T-cell (primary cell): ENCODE data around the gene ARID5B. TPM values are rescaled to one million over a fixed set of nuclear protein-coding genes. Genes with fewer than 3 reads are reported as not detected.

Experiments used
- ATAC-seq, 4 experiments: fragments of 200-7000 bp in 3 of 4; fragments of 150-1000 bp in 1 of 4; cut with Tn5 transposase; replicated peaks in 1 of 4; 1 replicate in 3 of 4; 2 replicates in 1 of 4; pipeline ENCODE4 v1.10.0; 2021; ENCODE audit warnings: moderate library complexity in 3 of 4, mild to moderate bottlenecking in 2 of 4, moderate number of reproducible peaks in 1 of 4
- CTCF ChIA-PET, 2 donors: fragments of 300-600 bp; sonication (Branson Sonifier 250); formaldehyde crosslinking; loops; one replicate each; lab custom pipeline; 2022; ENCODE audit warnings: antibody characterized with exemption in 2 of 2; lab: Charles Lee
- POLR2A ChIA-PET, 2 donors: fragments of 300-600 bp; sonication (Branson Sonifier 250); formaldehyde crosslinking; loops; one replicate each; lab custom pipeline; 2022; ENCODE audit warnings: antibody characterized with exemption in 2 of 2; lab: Charles Lee
- DNase-seq, 35 experiments: peaks; one replicate each; pipeline versions ENCODE4 v3.0.0 to v3.0.0-alpha.2; 2013 to 2023
- H3K27ac ChIP-seq: one replicate; pipeline ENCODE4 v1.5.1; 2013; ENCODE audit warnings: low read length
- H3K27me3 ChIP-seq, 2 experiments: replicated peaks in 1 of 2; 1 replicate in 1 of 2; 2 replicates in 1 of 2; pipeline versions ENCODE4 v1.6.1 to v1.7.0; 2013; ENCODE audit warnings: low read length in 1 of 2, mixed read lengths in 1 of 2; ENCODE audit not compliant: control insufficient read depth in 2 of 2, insufficient read depth in 2 of 2; ENCODE audit errors: extremely low read depth in 1 of 2
- H3K36me3 ChIP-seq, 2 donors: 1 replicate in 1 of 2; 2 replicates in 1 of 2; pipeline versions ENCODE4 v1.6.1 to v1.7.0; 2013; ENCODE audit warnings: low read length in 1 of 2; ENCODE audit not compliant: control insufficient read depth in 2 of 2, insufficient read depth in 1 of 2; ENCODE audit errors: extremely low read depth in 1 of 2
- H3K4me1 ChIP-seq, 2 experiments: 1 replicate in 1 of 2; 2 replicates in 1 of 2; pipeline versions ENCODE4 v1.6.1 to v1.7.0; 2013; ENCODE audit warnings: low read length in 2 of 2, mixed read lengths in 1 of 2; ENCODE audit not compliant: insufficient read depth in 2 of 2, control insufficient read depth in 1 of 2; ENCODE audit errors: extremely low read depth in 1 of 2
- H3K4me3 ChIP-seq, 2 donors: 1 replicate in 1 of 2; 2 replicates in 1 of 2; pipeline versions ENCODE4 v1.5.1 to v1.7.0; 2013; ENCODE audit warnings: mild to moderate bottlenecking in 2 of 2, low read length in 1 of 2, moderate library complexity in 1 of 2; ENCODE audit not compliant: control insufficient read depth in 1 of 2; ENCODE audit errors: extremely low read depth in 1 of 2
- H3K9me3 ChIP-seq: 2 replicates; pipeline ENCODE4 v1.7.0; 2013
- H3K27ac Mint-ChIP-seq, 2 donors: one replicate each; pipeline ENCODE4 v1.8.0; 2020 to 2021; ENCODE audit warnings: mild to moderate bottlenecking in 2 of 2, mixed read lengths in 2 of 2
- H3K27me3 Mint-ChIP-seq, 2 donors: one replicate each; pipeline ENCODE4 v1.8.0; 2021 to 2022; ENCODE audit warnings: mixed read lengths in 2 of 2
- H3K36me3 Mint-ChIP-seq: one replicate; pipeline ENCODE4 v1.8.0; 2021; ENCODE audit warnings: mixed read lengths
- H3K4me1 Mint-ChIP-seq, 3 donors: one replicate each; pipeline ENCODE4 v1.8.0; 2020 to 2022; ENCODE audit warnings: mixed read lengths in 3 of 3, mild to moderate bottlenecking in 1 of 3
- H3K4me3 Mint-ChIP-seq, 3 donors: one replicate each; pipeline ENCODE4 v1.8.0; 2020 to 2022; ENCODE audit warnings: mild to moderate bottlenecking in 3 of 3, mixed read lengths in 3 of 3, moderate library complexity in 3 of 3
- H3K9me3 Mint-ChIP-seq, 3 donors: one replicate each; pipeline ENCODE4 v1.8.0; 2020 to 2022; ENCODE audit warnings: mixed read lengths in 3 of 3
- WGBS: methylation state at CpG from one replicate; pipeline ENCODE4 v1.1.5; 2013; ENCODE audit warnings: missing lambda C conversion rate; ENCODE audit not compliant: insufficient coverage; 5-methylcytosine and 5-hydroxymethylcytosine counted together
- total RNA-seq, 35 experiments: library from RNA in 6 of 35; stranded (reverse) in 6 of 35; fragments of 120-200 nt in 1 of 35; gene quantifications; one replicate each; pipeline versions ENCODE4 v1.2.1 to v1.2.4 and lab custom pipeline; 2013 to 2026

Gene ARID5B
- total RNA-seq, 5 donors from 2014 or later (not counting 1 experiment from before 2014, with no cell fraction given): 34.0 to 75.5 (median 42.5) TPM

- Histone ChIP-seq H3K4me1 (peaks cover 0 to 10% of the 10 kb centered on the region in 2 experiments), H3K36me3 (no peaks in the 10 kb centered on the region), H3K27me3 (no peaks in the 10 kb centered on the region), H3K4me3 (no peak overlapping the region), H3K9me3 (no peaks in the 10 kb centered on the region), H3K27ac (no peak overlapping the region)
- peak overlapping the region in 1 of 2 donors; percentile 55 for H3K27ac Mint-ChIP-seq
- peaks cover 42 to 64% (median 53%) of the 10 kb centered on the region in 3 donors for H3K4me1 Mint-ChIP-seq
- H3K27me3 Mint-ChIP-seq: no peaks in the 10 kb centered on the region
- POLR2A ChIA-PET: no interaction called here
- H3K4me3 Mint-ChIP-seq: no peak overlapping the region
- 98% methylated on average over 4 of the region's 4 CpGs for WGBS
- H3K9me3 Mint-ChIP-seq: no peaks in the 10 kb centered on the region
- H3K36me3 Mint-ChIP-seq: peaks cover 40% of the 10 kb centered on the region
- ATAC-seq: no peak
- DNase-seq: no peak
- CTCF ChIA-PET: interaction anchor here (0.5 to 1.3 kb wide), 2 partner anchors 20 to 58 kb away, joined by 3 read pairs; no protein-coding TSS in a partner anchor
Measured at GRCh38 chr10:61957806-61958205, 56.3 kb downstream of the ARID5B start.

GRCh38 chr10:61958311-61958710 is 56.8 kb downstream of the ARID5B start:
- H3K4me1 ChIP-seq: peaks cover 0 to 14% of the 10 kb centered on the region in 2 experiments
- Mint-ChIP-seq H3K27me3 (no peaks in the 10 kb centered on the region), H3K36me3 (peaks cover 43% of the 10 kb centered on the region), H3K4me3 (no peak overlapping the region), H3K27ac (peak overlapping the region; percentile 27 to 55), H3K4me1 (peaks cover 45 to 69% (median 56%) of the 10 kb centered on the region in 3 donors), H3K9me3 (no peaks in the 10 kb centered on the region)
- no peak overlapping the region for H3K4me3 ChIP-seq
- H3K27ac ChIP-seq: no peak overlapping the region
- ChIA-PET POLR2A (no interaction called here), CTCF (interaction anchor here (0.5 to 1.3 kb wide), 2 partner anchors 20 to 58 kb away, joined by 3 read pairs; no protein-coding TSS in a partner anchor)
- no peak for ATAC-seq
- 100% methylated on average over 6 of the region's 12 CpGs for WGBS
- H3K27me3 ChIP-seq: no peaks in the 10 kb centered on the region
- no peaks in the 10 kb centered on the region for H3K36me3 ChIP-seq
- DNase-seq: no peak
- H3K9me3 ChIP-seq: no peaks in the 10 kb centered on the region

GRCh38 chr10:61958805-61959204 is 57.3 kb downstream of the ARID5B start:
- ChIA-PET CTCF (interaction anchor here in 1 of 2 donors (0.6 to 1.3 kb wide), 3 partner anchors 21 to 286 kb away, joined by 3 to 4 read pairs (median 3); no protein-coding TSS in a partner anchor), POLR2A (interaction anchor here in 1 of 2 donors (0.7 kb wide), 1 partner anchor 1438 kb away, joined by 3 read pairs; no protein-coding TSS in a partner anchor)
- ATAC-seq: no peak
- no peaks in the 10 kb centered on the region for H3K27me3 Mint-ChIP-seq
- peak overlapping the region; percentile 39 to 55 for H3K27ac Mint-ChIP-seq
- peaks cover 45% of the 10 kb centered on the region for H3K36me3 Mint-ChIP-seq
- no peak overlapping the region for H3K4me3 Mint-ChIP-seq
- Histone ChIP-seq H3K27me3 (no peaks in the 10 kb centered on the region), H3K4me1 (peaks cover 0 to 19% of the 10 kb centered on the region in 2 experiments), H3K27ac (no peak overlapping the region), H3K9me3 (no peaks in the 10 kb centered on the region), H3K4me3 (no peak overlapping the region), H3K36me3 (no peaks in the 10 kb centered on the region)
- H3K9me3 Mint-ChIP-seq: no peaks in the 10 kb centered on the region
- DNase-seq: no peak
- H3K4me1 Mint-ChIP-seq: peaks cover 50 to 72% (median 59%) of the 10 kb centered on the region in 3 donors

- Mint-ChIP-seq H3K9me3 (no peaks in the 10 kb centered on the region), H3K4me3 (no peak overlapping the region), H3K36me3 (peaks cover 46% of the 10 kb centered on the region), H3K4me1 (peaks cover 58 to 79% (median 65%) of the 10 kb centered on the region in 3 donors), H3K27ac (peak overlapping the region in 1 of 2 donors; percentile 30), H3K27me3 (no peaks in the 10 kb centered on the region)
- Histone ChIP-seq H3K27me3 (no peaks in the 10 kb centered on the region), H3K27ac (no peak overlapping the region), H3K4me1 (peaks cover 0 to 23% of the 10 kb centered on the region in 2 experiments), H3K36me3 (no peaks in the 10 kb centered on the region), H3K4me3 (no peak overlapping the region), H3K9me3 (no peaks in the 10 kb centered on the region)
- DNase-seq: no peak
- ATAC-seq: no peak
- ChIA-PET CTCF (no interaction called here), POLR2A (no interaction called here)
- no CpG with 5 or more reads among the region's 2 CpGs for WGBS
Measured at GRCh38 chr10:61959814-61960213, 58.3 kb downstream of the ARID5B start.

- Mint-ChIP-seq H3K36me3 (peaks cover 40% of the 10 kb centered on the region), H3K4me3 (peak overlapping the region in 1 of 3 donors; percentile 9), H3K9me3 (no peaks in the 10 kb centered on the region), H3K4me1 (peaks cover 58 to 75% (median 62%) of the 10 kb centered on the region in 3 donors), H3K27ac (peak overlapping the region; percentile 22 to 66), H3K27me3 (no peaks in the 10 kb centered on the region)
- no peaks in the 10 kb centered on the region for H3K27me3 ChIP-seq
- no peak for DNase-seq
- POLR2A ChIA-PET: no interaction called here
- WGBS: no CpG with 5 or more reads among the region's 2 CpGs
- H3K36me3 ChIP-seq: peaks cover 0 to under 1% of the 10 kb centered on the region in 2 donors
- H3K4me1 ChIP-seq: peaks cover 0 to 23% of the 10 kb centered on the region in 2 experiments
- H3K4me3 ChIP-seq: no peak overlapping the region
- no peaks in the 10 kb centered on the region for H3K9me3 ChIP-seq
- CTCF ChIA-PET: interaction anchor here (0.6 to 1.1 kb wide), 2 partner anchors 64 to 65 kb away, joined by 4 to 5 read pairs; no protein-coding TSS in a partner anchor
- no peak for ATAC-seq
- peak overlapping the region; percentile 35 for H3K27ac ChIP-seq
Measured at GRCh38 chr10:61960396-61961120, 59.1 kb downstream of the ARID5B start.

GRCh38 chr10:61961278-61961677 is 59.8 kb downstream of the ARID5B start:
- peak overlapping the region; percentile 86 to 87 for H3K27ac Mint-ChIP-seq
- ATAC-seq: peak; percentile 77 to 93 (median 78)
- Histone ChIP-seq H3K27ac (peak overlapping the region; percentile 48), H3K27me3 (no peaks in the 10 kb centered on the region), H3K9me3 (no peaks in the 10 kb centered on the region), H3K4me1 (peaks cover 0 to 23% of the 10 kb centered on the region in 2 experiments), H3K36me3 (peaks cover 0 to 3% of the 10 kb centered on the region in 2 donors), H3K4me3 (no peak overlapping the region)
- DNase-seq: peak in 24 of 35 experiments; percentile 2 to 54 (median 18)
- POLR2A ChIA-PET: interaction anchor here in 1 of 2 donors (0.6 to 1.0 kb wide), 2 partner anchors 89 to 286 kb away, joined by 3 to 4 read pairs; no protein-coding TSS in a partner anchor
- no peaks in the 10 kb centered on the region for H3K27me3 Mint-ChIP-seq
- peaks cover 0 to 1% (median 1%) of the 10 kb centered on the region in 3 donors for H3K9me3 Mint-ChIP-seq
- peaks cover 59 to 78% (median 66%) of the 10 kb centered on the region in 3 donors for H3K4me1 Mint-ChIP-seq
- peaks cover 41% of the 10 kb centered on the region for H3K36me3 Mint-ChIP-seq
- CTCF ChIA-PET: interaction anchor here (0.6 to 1.3 kb wide), 4 partner anchors 32 to 65 kb away, joined by 3 to 5 read pairs (median 4); no protein-coding TSS in a partner anchor
- peak overlapping the region in 2 of 3 donors; percentile 3 to 33 for H3K4me3 Mint-ChIP-seq
- WGBS: 23% methylated on average over 8 of the region's 8 CpGs
